Esophagus squamous epithelium (tissue), 5 donors: ENCODE data around the gene CA5A. TPM values are rescaled to one million over a fixed set of nuclear protein-coding genes. Genes with fewer than 3 reads are reported as not detected.

Experiments used
- DNase-seq: peaks from one replicate; lab custom pipeline; 2025; lab: John Stamatoyannopoulos, UW
- H3K27ac ChIP-seq, 4 donors: fragments of 200-600 bp; sonication (generic); one replicate each; pipeline ENCODE4 v1.5.1; 2016 to 2019; ENCODE audit warnings: mild to moderate bottlenecking in 1 of 4
- H3K27me3 ChIP-seq, 4 donors: fragments of 200-600 bp; sonication (generic); 1 replicate in 3 of 4; 2 replicates in 1 of 4; pipeline versions ENCODE4 v1.5.1 to v1.6.0; 2017 to 2021; ENCODE audit warnings: antibody characterized with exemption in 1 of 4
- H3K36me3 ChIP-seq, 3 donors: fragments of 200-600 bp; sonication (generic); one replicate each; pipeline ENCODE4 v1.5.1; 2016 to 2019
- H3K4me1 ChIP-seq, 3 donors: fragments of 200-600 bp; sonication (generic); one replicate each; pipeline ENCODE4 v1.5.1; 2017 to 2019
- H3K4me3 ChIP-seq, 4 donors: fragments of 200-600 bp; sonication (generic); 1 replicate in 3 of 4; 2 replicates in 1 of 4; pipeline ENCODE4 v1.5.1; 2016 to 2019; ENCODE audit warnings: mild to moderate bottlenecking in 2 of 4, moderate library complexity in 1 of 4
- H3K9me3 ChIP-seq, 3 donors: fragments of 200-600 bp; sonication (generic); one replicate each; pipeline ENCODE4 v1.5.1; 2016 to 2019
- CTCF ChIP-seq, 6 experiments: fragments of 450-650 bp in 4 of 6; fragments of 200-600 bp in 2 of 6; sonication (generic) in 2 of 6; IDR thresholded peaks; one replicate each; pipeline ENCODE4 v1.5.1; 2016 to 2019; ENCODE audit warnings: antibody characterized with exemption in 6 of 6, mild to moderate bottlenecking in 4 of 6, moderate library complexity in 4 of 6
- POLR2A ChIP-seq, 4 donors: fragments of 450-650 bp; IDR thresholded peaks; one replicate each; pipeline ENCODE4 v1.6.1; 2017; ENCODE audit warnings: antibody characterized with exemption in 4 of 4, mild to moderate bottlenecking in 4 of 4, moderate library complexity in 3 of 4
- WGBS, 2 donors: methylation state at CpG; one replicate each; pipeline ENCODE4 v1.1.5; 2018; 5-methylcytosine and 5-hydroxymethylcytosine counted together
- intact Hi-C: fragments of 100-400 bp; cut with DNase I; formaldehyde crosslinking; loops from one replicate; pipeline ENCODE4 v1.15.0; 2022
- total RNA-seq, 4 donors: library from RNA; depleted of rRNA; stranded (reverse); fragments of >200 nt; gene quantifications; one replicate each; pipeline ENCODE4 v1.1.0, GENCODE V29; 2016
- donor health status: DM: yes; HTN: yes; CAD: no.

CA5A gene
- total RNA-seq, 4 donors from 2014 or later = not detected

GRCh38 chr16:87954826-87955225, 18.5 kb upstream of the CA5A start:
- Histone ChIP-seq H3K36me3 (peaks cover 0 to 26% (median 0%) of the 10 kb centered on the region in 3 donors), H3K27me3 (no peaks in the 10 kb centered on the region), H3K27ac (peak overlapping the region; percentile 18 to 99 (median 71)), H3K9me3 (no peaks in the 10 kb centered on the region), H3K4me3 (peak overlapping the region in 1 of 4 donors; percentile 4), H3K4me1 (peaks cover 20 to 77% (median 40%) of the 10 kb centered on the region in 3 donors)
- 76 to 100% methylated on average over 2 to 7 of the region's 15 CpGs for WGBS, 2 donors
- DNase-seq = no peak
- no peak for TF ChIP-seq POLR2A (IDR thresholded peaks at IDR 0.05)
- TF ChIP-seq CTCF (IDR thresholded peaks at IDR 0.05) = no peak
- intact Hi-C loops = no loop called here

GRCh38 chr16:87954361-87954760, 18.0 kb upstream of the CA5A start:
- Histone ChIP-seq H3K4me1 (peaks cover 20 to 73% (median 40%) of the 10 kb centered on the region in 3 donors), H3K36me3 (peaks cover 0 to 26% (median 0%) of the 10 kb centered on the region in 3 donors), H3K4me3 (peak overlapping the region in 1 of 4 donors; percentile 4), H3K27ac (peak overlapping the region; percentile 18 to 99 (median 71)), H3K27me3 (no peaks in the 10 kb centered on the region), H3K9me3 (no peaks in the 10 kb centered on the region)
- no peak for DNase-seq
- WGBS, 2 donors = 40 to 48% methylated on average over 2 to 11 of the region's 14 CpGs
- intact Hi-C loops = no loop called here
- TF ChIP-seq POLR2A (IDR thresholded peaks at IDR 0.05) = no peak
- TF ChIP-seq CTCF (IDR thresholded peaks at IDR 0.05) = no peak

GRCh38 chr16:87953308-87954215, 17.2 kb upstream of the CA5A start:
- peak in 1 of 4 donors; percentile 39 for TF ChIP-seq POLR2A (IDR thresholded peaks at IDR 0.05)
- no peak for TF ChIP-seq CTCF (IDR thresholded peaks at IDR 0.05)
- Histone ChIP-seq H3K27me3 (no peaks in the 10 kb centered on the region), H3K36me3 (peaks cover 0 to 26% (median 0%) of the 10 kb centered on the region in 3 donors), H3K4me1 (peaks cover 20 to 65% (median 40%) of the 10 kb centered on the region in 3 donors), H3K4me3 (no peak overlapping the region), H3K9me3 (no peaks in the 10 kb centered on the region), H3K27ac (peak overlapping the region; percentile 18 to 99 (median 66))
- WGBS, 2 donors = 58 to 62% methylated on average over 15 of the region's 15 CpGs
- intact Hi-C loops = no loop called here
- DNase-seq = no peak

- Histone ChIP-seq H3K4me1 (peaks cover 20 to 62% (median 40%) of the 10 kb centered on the region in 3 donors), H3K36me3 (peaks cover 0 to 26% (median 0%) of the 10 kb centered on the region in 3 donors), H3K27ac (peak overlapping the region in 3 of 4 donors; percentile 98 to 100 (median 99)), H3K9me3 (no peaks in the 10 kb centered on the region), H3K4me3 (peak overlapping the region in 2 of 4 donors; percentile 95 to 99), H3K27me3 (no peaks in the 10 kb centered on the region)
- no peak for DNase-seq
- intact Hi-C loops = no loop called here
- WGBS, 2 donors = 87 to 92% methylated on average over 16 of the region's 16 CpGs
- TF ChIP-seq POLR2A (IDR thresholded peaks at IDR 0.05) = no peak
- TF ChIP-seq CTCF (IDR thresholded peaks at IDR 0.05) = no peak
These were observed 16.4 kb upstream of the CA5A start for GRCh38 chr16:87952751-87953150.
